HCT116 (cell line): ENCODE data around the gene OR52E4. TPM values are rescaled to one million over a fixed set of nuclear protein-coding genes. Genes with fewer than 3 reads are reported as not detected.

Experiments
- ATAC-seq: fragments of 200-7000 bp; cut with Tn5 transposase; 2 replicates; pipeline ENCODE4 v1.9.1; 2020; ENCODE audit warnings: mild to moderate bottlenecking, moderate library complexity
- BruUV-seq: library from RNA; stranded (reverse); fragments of 400-500 nt; replicated peaks from 2 replicates; lab custom pipeline; 2021; lab: Mats Ljungman, UMichigan
- CTCF ChIA-PET: fragments of 300-600 bp; sonication (Branson Sonifier 250); formaldehyde crosslinking; loops from one replicate; lab custom pipeline; 2021; ENCODE audit warnings: antibody characterized with exemption; lab: Charles Lee
- POLR2A ChIA-PET: fragments of 300-600, 350-600 bp; sonication (Branson Sonifier 250); formaldehyde crosslinking; loops from one replicate; lab custom pipeline; 2021; ENCODE audit warnings: antibody characterized with exemption; lab: Charles Lee
- RAD21 ChIA-PET, 2 experiments: fragments of 300-600 bp; sonication (Branson Sonifier 250); formaldehyde crosslinking; loops; one replicate each; lab custom pipeline; 2023; ENCODE audit warnings: low total read pairs in 2 of 2; ENCODE audit not compliant: uncharacterized antibody in 2 of 2, unreplicated experiment in 2 of 2, low non-redundant PET in 1 of 2; lab: Charles Lee
- DNase-seq: peaks from one replicate; pipeline ENCODE4 v3.0.0-alpha.2; 2010; ENCODE audit warnings: low read depth, low spot score
- H2AFZ ChIP-seq: fragments of 200-600 bp; shearing (Covaris generic), sonication (generic); 2 replicates; pipeline ENCODE4 v1.6.1; 2017; ENCODE audit warnings: low read depth, mixed run types, mixed read lengths, antibody characterized with exemption, low read length; ENCODE audit not compliant: poor library complexity, severe bottlenecking
- H3K27ac ChIP-seq: 2 replicates; pipeline ENCODE4 v1.5.1; 2012; ENCODE audit warnings: low read depth, low read length
- H3K27me3 ChIP-seq: fragments of 200-600 bp; sonication (generic); 2 replicates; pipeline ENCODE4 v1.6.1; 2016; ENCODE audit warnings: mixed run types, low read length, mixed read lengths; ENCODE audit not compliant: insufficient read depth
- H3K36me3 ChIP-seq, 2 experiments: fragments of 200-500 bp in 1 of 2; fragments of 200-600 bp in 1 of 2; sonication (Bioruptor generic) in 1 of 2; sonication (generic) in 1 of 2; 2 replicates each; pipeline versions ENCODE4 v1.5.1 to v1.6.1; 2014 to 2016; ENCODE audit warnings: low read length in 2 of 2, inconsistent platforms in 1 of 2, mixed read lengths in 1 of 2, mixed run types in 1 of 2; ENCODE audit not compliant: insufficient read depth in 2 of 2, control insufficient read depth in 1 of 2
- H3K4me1 ChIP-seq, 2 experiments: fragments of 200-600 bp in 1 of 2; sonication (generic) in 1 of 2; 2 replicates each; pipeline versions ENCODE4 v1.5.1 to v1.6.1; 2012 to 2017; ENCODE audit warnings: low read length in 2 of 2, inconsistent platforms in 1 of 2, mild to moderate bottlenecking in 1 of 2, mixed read lengths in 1 of 2, mixed run types in 1 of 2, moderate library complexity in 1 of 2; ENCODE audit not compliant: insufficient read depth in 2 of 2, control insufficient read depth in 1 of 2
- H3K4me2 ChIP-seq: fragments of 200-600 bp; sonication (generic); 2 replicates; pipeline ENCODE4 v1.6.1; 2017; ENCODE audit warnings: mixed run types, low read length, mixed read lengths
- H3K4me3 ChIP-seq, 2 experiments: fragments of 200-600 bp in 1 of 2; sonication (generic) in 1 of 2; replicated peaks in 1 of 2; 2 replicates each; pipeline ENCODE4 v1.5.1; 2011 to 2016; ENCODE audit warnings: low read length in 2 of 2, control low read depth in 1 of 2, low read depth in 1 of 2, mild to moderate bottlenecking in 1 of 2, mixed read lengths in 1 of 2, mixed run types in 1 of 2
- H3K79me2 ChIP-seq: fragments of 200-600 bp; sonication (generic); 2 replicates; pipeline ENCODE4 v1.6.1; 2017; ENCODE audit warnings: mild to moderate bottlenecking, mixed run types, low read length, moderate library complexity, mixed read lengths; ENCODE audit not compliant: insufficient read depth
- H3K9ac ChIP-seq: fragments of 200-600 bp; sonication (generic); 2 replicates; pipeline ENCODE4 v1.6.1; 2016; ENCODE audit warnings: low read length, mixed read lengths
- H3K9me2 ChIP-seq: fragments of 200-600 bp; sonication (generic), shearing (Covaris generic); 2 replicates; pipeline ENCODE4 v1.6.1; 2017; ENCODE audit warnings: mixed run types, mild to moderate bottlenecking, moderate library complexity; ENCODE audit not compliant: insufficient read depth
- H3K9me3 ChIP-seq, 2 experiments: fragments of 200-500 bp in 1 of 2; fragments of 200-600 bp in 1 of 2; sonication (Bioruptor generic) in 1 of 2; sonication (generic) in 1 of 2; 2 replicates each; pipeline ENCODE4 v1.6.1; 2014 to 2017; ENCODE audit warnings: low read length in 2 of 2, mixed read lengths in 2 of 2, inconsistent platforms in 1 of 2, low read depth in 1 of 2, mild to moderate bottlenecking in 1 of 2, mixed run types in 1 of 2, moderate library complexity in 1 of 2; ENCODE audit not compliant: control insufficient read depth in 1 of 2, insufficient read depth in 1 of 2
- H4K20me1 ChIP-seq: fragments of 200-600 bp; sonication (generic), shearing (Covaris generic); 2 replicates; pipeline ENCODE4 v1.6.1; 2017; ENCODE audit warnings: mixed run types, mild to moderate bottlenecking, moderate library complexity; ENCODE audit not compliant: insufficient read depth
- CBX3 ChIP-seq: IDR thresholded peaks from 2 replicates; pipeline ENCODE4 v1.6.1; 2012; ENCODE audit warnings: low read depth
- CTCF ChIP-seq, 3 experiments: fragments of 200-600 bp in 1 of 3; sonication (generic) in 1 of 3; IDR thresholded peaks in 2 of 3; conservative IDR thresholded peaks in 1 of 3; 2 replicates each; pipeline ENCODE4 v1.5.1; 2012 to 2017; ENCODE audit warnings: low read depth in 2 of 3, low read length in 2 of 3, antibody characterized with exemption in 1 of 3, borderline replicate concordance in 1 of 3, control low read depth in 1 of 3, mild to moderate bottlenecking in 1 of 3, mixed read lengths in 1 of 3, mixed run types in 1 of 3, moderate library complexity in 1 of 3; ENCODE audit not compliant: insufficient read depth in 1 of 3
- EZH2 ChIP-seq: fragments of 200-600 bp; sonication (generic); IDR thresholded peaks from 2 replicates; pipeline ENCODE4 v1.6.1; 2017; ENCODE audit warnings: antibody characterized with exemption, mixed run types
- FOSL1 ChIP-seq: IDR thresholded peaks from 2 replicates; pipeline ENCODE4 v1.6.1; 2012; ENCODE audit warnings: low read depth
- JUND ChIP-seq: IDR thresholded peaks from 2 replicates; pipeline ENCODE4 v1.6.1; 2012
- POLR2A ChIP-seq: IDR thresholded peaks from 2 replicates; pipeline ENCODE4 v1.7.0; 2011; ENCODE audit warnings: borderline replicate concordance; ENCODE audit not compliant: insufficient read depth, insufficient read length; ENCODE audit errors: extremely low read depth
- POLR2AphosphoS5 ChIP-seq: IDR thresholded peaks from 2 replicates; pipeline ENCODE4 v1.6.1; 2011; ENCODE audit warnings: mild to moderate bottlenecking, low read depth, low read length, moderate library complexity
- REST ChIP-seq: IDR thresholded peaks from 2 replicates; pipeline ENCODE4 v1.6.1; 2012; ENCODE audit warnings: low read depth
- SIN3A ChIP-seq: IDR thresholded peaks from 2 replicates; pipeline ENCODE4 v1.6.1; 2012; ENCODE audit warnings: low read depth
- SP1 ChIP-seq: IDR thresholded peaks from 2 replicates; pipeline ENCODE4 v1.6.1; 2012; ENCODE audit warnings: low read depth
- YY1 ChIP-seq: IDR thresholded peaks from 2 replicates; pipeline ENCODE4 v1.6.1; 2011; ENCODE audit warnings: low read length, low read depth, moderate library complexity, mild to moderate bottlenecking; ENCODE audit not compliant: insufficient replicate concordance; ENCODE audit errors: extremely low read depth
- ZNF274 ChIP-seq: fragments of 200-500 bp; sonication (Bioruptor generic); IDR thresholded peaks from 2 replicates; pipeline ENCODE4 v1.6.1; 2014; ENCODE audit warnings: mild to moderate bottlenecking, low read depth, low read length, inconsistent platforms
- intact Hi-C: fragments of 100-400 bp; cut with micrococcal nuclease; formaldehyde crosslinking; loops from 2 replicates; pipeline ENCODE4 v1.10.0; 2022
- total RNA-seq: library from RNA; stranded (reverse); gene quantifications from one replicate; pipeline ENCODE4 v1.2.1, GENCODE V29; 2021; ENCODE audit not compliant: unreplicated experiment

Gene OR52E4
- total RNA-seq, 1 experiment from 2014 or later, result not detected

- ChIA-PET CTCF (no interaction called here), POLR2A (no interaction called here), RAD21 (no interaction called here)
- Histone ChIP-seq H3K27me3 (peaks cover 37% of the 10 kb centered on the region), H3K9ac (no peak overlapping the region), H3K9me2 (no peaks in the 10 kb centered on the region), H3K27ac (no peak overlapping the region), H3K36me3 (no peaks in the 10 kb centered on the region), H3K79me2 (no peaks in the 10 kb centered on the region), H3K4me1 (no peaks in the 10 kb centered on the region), H4K20me1 (no peaks in the 10 kb centered on the region), H3K4me2 (no peak overlapping the region), H3K4me3 (no peak overlapping the region), H2AFZ (no peak overlapping the region), H3K9me3 (no peaks in the 10 kb centered on the region)
- DNase-seq (no peak), ATAC-seq (no peak)
- BruUV-seq, result no TSS peak
- intact Hi-C loops, result no loop called here
- TF ChIP-seq JUND, result no peak
- TF ChIP-seq FOSL1, result no peak
- TF ChIP-seq POLR2A, result no peak
- TF ChIP-seq SP1, result no peak
- TF ChIP-seq CBX3, result no peak
- no peak for TF ChIP-seq POLR2AphosphoS5
- TF ChIP-seq EZH2, result no peak
- TF ChIP-seq ZNF274, result no peak
- no peak for TF ChIP-seq SIN3A
- no peak for TF ChIP-seq REST
- TF ChIP-seq YY1, result no peak
- no peak for TF ChIP-seq CTCF (IDR thresholded peaks at IDR 0.05 in 2 of 3, conservative IDR thresholded peaks at IDR 0.05 in 1 of 3; ENCODE audit: borderline replicate concordance in 1 of 3, insufficient read depth in 1 of 3, low read depth in 2 of 3, low read length in 2 of 3)
Observed at GRCh38 chr11:5865826-5866225, 14.6 kb upstream of the OR52E4 start.
